K562 (cell line): ENCODE results near the gene TNFAIP8L1. TPM values are rescaled to one million over a fixed set of nuclear protein-coding genes. Genes with fewer than 3 reads are reported as not detected.

Experiments used
- ATAC-seq: fragments of 200-7000 bp; cut with Tn5 transposase; 3 replicates; pipeline ENCODE4 v1.9.1; 2020; ENCODE audit warnings: moderate library complexity
- BruUV-seq: library from RNA; stranded (reverse); fragments of 400-500 nt; replicated peaks from 2 replicates; lab custom pipeline; 2021; lab: Mats Ljungman, UMichigan
- CTCF ChIA-PET: fragments of 300-600 bp; formaldehyde crosslinking; extraction: SDS; loops from one replicate; lab custom pipeline; 2021; ENCODE audit warnings: low intra/inter-chr PET ratio; lab: Yijun Ruan, JAX
- POLR2A ChIA-PET: fragments of 300-600, 350-650 bp; sonication (Branson Sonifier 250); formaldehyde crosslinking; extraction: SDS; loops from one replicate; lab custom pipeline; 2021; ENCODE audit warnings: antibody characterized with exemption, inconsistent platforms; lab: Yijun Ruan, JAX
- DNase-seq, 4 experiments: peaks; one replicate each; pipeline versions ENCODE4 v3.0.0 to v3.0.0-alpha.2; 2011 to 2018; ENCODE audit warnings: low spot score in 3 of 4, mixed read lengths in 3 of 4; ENCODE audit errors: extremely low read depth in 1 of 4
- FAIRE-seq: peaks from 2 replicates; lab custom pipeline; 2011; peaks lifted over from hg19 to GRCh38; lab: Jason Lieb, UNC
- H2AFZ ChIP-seq: 2 replicates; pipeline ENCODE4 v1.6.0; 2011; ENCODE audit warnings: low read depth, low read length, control low read depth, inconsistent platforms
- H3K27ac ChIP-seq: fragments of 200-600 bp; 3 replicates; pipeline ENCODE4 v1.8.0; 2011; ENCODE audit warnings: low read depth, mild to moderate bottlenecking, control low read depth, inconsistent platforms, low read length, moderate library complexity, mixed read lengths; ENCODE audit errors: extremely low read depth
- H3K27me3 ChIP-seq, 2 experiments: fragments of 300-600 bp in 1 of 2; 2 replicates in 1 of 2; 3 replicates in 1 of 2; pipeline versions ENCODE4 v1.6.0 to v1.8.0; 2011; ENCODE audit warnings: inconsistent platforms in 2 of 2, low read length in 2 of 2, mild to moderate bottlenecking in 1 of 2, mixed read lengths in 1 of 2, moderate library complexity in 1 of 2; ENCODE audit not compliant: control insufficient read depth in 2 of 2, insufficient read depth in 2 of 2
- H3K36me3 ChIP-seq: fragments of 300-600 bp; 3 replicates; pipeline ENCODE4 v1.8.0; 2011; ENCODE audit warnings: mild to moderate bottlenecking, low read length, inconsistent platforms; ENCODE audit not compliant: control insufficient read depth, insufficient read depth
- H3K4me1 ChIP-seq, 2 experiments: fragments of 200-600 bp in 1 of 2; replicated peaks in 1 of 2; 2 replicates in 1 of 2; 3 replicates in 1 of 2; pipeline versions ENCODE4 v1.5.1 to v1.8.0; 2011; ENCODE audit warnings: inconsistent platforms in 2 of 2, low read length in 2 of 2, mild to moderate bottlenecking in 1 of 2, mixed read lengths in 1 of 2, moderate library complexity in 1 of 2; ENCODE audit not compliant: control insufficient read depth in 2 of 2, insufficient read depth in 2 of 2
- H3K4me2 ChIP-seq: 2 replicates; pipeline ENCODE4 v1.6.1; 2011; ENCODE audit warnings: low read length, control low read depth, inconsistent platforms, mixed read lengths; ENCODE audit not compliant: insufficient read depth
- H3K4me3 ChIP-seq: fragments of 200-600 bp; sonication (generic), shearing (Covaris generic); 2 replicates; pipeline ENCODE4 v1.5.1; 2016; ENCODE audit warnings: control low read depth, inconsistent platforms
- H3K79me2 ChIP-seq: fragments of 200-600 bp; 3 replicates; pipeline ENCODE4 v1.8.0; 2011; ENCODE audit warnings: low read length, inconsistent platforms; ENCODE audit not compliant: control insufficient read depth, insufficient read depth
- H3K9ac ChIP-seq, 2 experiments: 2 replicates each; pipeline versions ENCODE4 v1.6.0 to v1.6.1; 2011; ENCODE audit warnings: low read depth in 2 of 2, low read length in 2 of 2, control low read depth in 1 of 2, inconsistent platforms in 1 of 2, mild to moderate bottlenecking in 1 of 2, mixed read lengths in 1 of 2; ENCODE audit not compliant: insufficient read depth in 1 of 2
- H3K9me1 ChIP-seq: one replicate; pipeline ENCODE4 v1.6.0; 2011; ENCODE audit warnings: inconsistent platforms, mild to moderate bottlenecking, low read length, moderate library complexity; ENCODE audit not compliant: control insufficient read depth, insufficient read depth
- H3K9me3 ChIP-seq: replicated peaks from 2 replicates; pipeline ENCODE4 v1.5.1; 2011; ENCODE audit warnings: low read depth, low read length, inconsistent platforms; ENCODE audit not compliant: control insufficient read depth, insufficient read depth
- H4K20me1 ChIP-seq: replicated peaks from 2 replicates; pipeline ENCODE4 v1.6.1; 2011; ENCODE audit warnings: low read length, inconsistent platforms, mixed read lengths; ENCODE audit not compliant: control insufficient read depth, insufficient read depth
- C11orf30 ChIP-seq: fragments of 450-650 bp; IDR thresholded peaks from 2 replicates; pipeline ENCODE4 v1.6.1; 2016; ENCODE audit warnings: low read depth, mild to moderate bottlenecking
- HSF4 ChIP-seq: fragments of 250-450 bp; sonication (Bioruptor Pico); IDR thresholded peaks from 2 replicates; pipeline ENCODE4 v2.1.2; 2022; ENCODE audit warnings: mild to moderate bottlenecking, moderate library complexity, borderline replicate concordance
- POLR2G ChIP-seq: fragments of 200-400 bp; formaldehyde crosslinking; IDR thresholded peaks from 2 replicates; pipeline ENCODE4 v1.6.1; 2017; ENCODE audit warnings: low read depth, mild to moderate bottlenecking, antibody characterized with exemption, low read length, moderate library complexity
- RFX1 ChIP-seq: fragments of 450-650 bp; IDR thresholded peaks from 2 replicates; pipeline ENCODE4 v1.6.1; 2016; ENCODE audit warnings: mild to moderate bottlenecking, moderate library complexity
- ZNF655 ChIP-seq: fragments of 250-450 bp; sonication (Bioruptor Pico); IDR thresholded peaks from 2 replicates; pipeline ENCODE4 v1.5.0; 2021
- ZNF77 ChIP-seq: fragments of 250-450 bp; sonication (Bioruptor Pico); IDR thresholded peaks from 2 replicates; pipeline ENCODE4 v1.5.0; 2020
- WGBS: fragments of 100-300 bp; shearing (Covaris generic); methylation state at CpG from one replicate; pipeline ENCODE4 v1.1.6; 2016; ENCODE audit warnings: low coverage, mixed read lengths; ENCODE audit not compliant: insufficient coverage; ENCODE audit errors: missing lambda C conversion rate; 5-methylcytosine and 5-hydroxymethylcytosine counted together
- in situ Hi-C: fragments of 300-500 bp; cut with MboI; formaldehyde crosslinking; loops from 4 replicates; pipeline ENCODE4 v1.15.0; 2018; ENCODE audit warnings: inconsistent platforms, mixed read lengths
- intact Hi-C: fragments of 100-400 bp; cut with micrococcal nuclease; formaldehyde crosslinking; loops from 2 replicates; pipeline ENCODE4 v1.14.2; 2022
- polyA plus RNA-seq, 8 experiments: library from polyadenylated mRNA; depleted of rRNA in 4 of 8; stranded (reverse) in 5 of 8; unstranded in 3 of 8; fragments of >200 nt; fragmentation: Nextera tagmentation in 2 of 8; fragmentation: Illumina TruSeq in 1 of 8; extraction: Ambion mirVana in 2 of 8; extraction: Trizol in 1 of 8; gene quantifications; 2 replicates each; pipeline versions ENCODE4 v1.2.1 to v1.2.3, GENCODE V29; 2011 to 2014; ENCODE audit warnings: inconsistent platforms in 1 of 8, missing spikeins in 1 of 8
- total RNA-seq, 7 experiments: library from RNA; depleted of rRNA in 6 of 7; stranded (reverse); fragments of >200 nt in 6 of 7; fragmentation: Illumina TruSeq in 2 of 7; extraction: Trizol in 2 of 7; gene quantifications; 2 replicates each; pipeline versions ENCODE4 v1.2.1 to v1.2.3, GENCODE V29; 2011 to 2021; ENCODE audit warnings: low replicate concordance in 1 of 7

TNFAIP8L1 gene
- total and polyA plus RNA-seq, 9 of the 15 experiments (the other 6 are each of a cell fraction or from before 2014, with no cell fraction given), result 0.69 to 9.3 (median 4.9) TPM

GRCh38 chr19:4689403-4689802 is 50.1 kb downstream of the TNFAIP8L1 start:
- no peak for TF ChIP-seq ZNF655
- no peak for TF ChIP-seq RFX1
- no peak for TF ChIP-seq ZNF77
- no peak for TF ChIP-seq HSF4
- TF ChIP-seq POLR2G, result peak; percentile 18; the same call in 1 of the 2 replicates
- no peak for TF ChIP-seq C11orf30
- TF ChIP-seq, all 486 proteins: peak for 1
- Histone ChIP-seq H3K27me3 (no peaks in the 10 kb centered on the region), H3K9me3 (no peaks in the 10 kb centered on the region), H3K4me3 (no peak overlapping the region), H3K9ac (no peak overlapping the region), H3K27ac (no peak overlapping the region), H2AFZ (no peak overlapping the region), H3K9me1 (peaks cover 2% of the 10 kb centered on the region), H4K20me1 (no peaks in the 10 kb centered on the region), H3K36me3 (peaks cover 85% of the 10 kb centered on the region; the same call in 2 of the 3 replicates), H3K79me2 (no peaks in the 10 kb centered on the region), H3K4me1 (peaks cover 0 to 33% of the 10 kb centered on the region in 2 experiments; a peak in 2 of 5 replicates), H3K4me2 (no peak overlapping the region)
- POLR2A ChIA-PET, result interaction anchor here (0.6 to 1.0 kb wide), 3 partner anchors 9 to 267 kb away, joined by 3 to 4 read pairs (median 3); no protein-coding TSS in a partner anchor
- in situ Hi-C loops (no loop called here), intact Hi-C loops (no loop called here)
- 97% methylated on average over 19 of the region's 19 CpGs for WGBS
- DNase-seq, result no peak
- CTCF ChIA-PET, result no interaction called here
- no TSS peak for BruUV-seq
- ATAC-seq, result no peak
- no peak for FAIRE-seq
